SK-N-DZ (cell line): ENCODE results near the gene RNF217.
"Not testable (repeated sequence)": the region's sequence is repeated elsewhere in the genome, so short reads cannot be mapped to it uniquely, and the experiment has no call there.

Source experiments
- DNase-seq: peaks from one replicate; pipeline ENCODE4 v3.0.0-alpha.2; 2015; ENCODE audit warnings: low spot score

RNF217 gene

DNA sequence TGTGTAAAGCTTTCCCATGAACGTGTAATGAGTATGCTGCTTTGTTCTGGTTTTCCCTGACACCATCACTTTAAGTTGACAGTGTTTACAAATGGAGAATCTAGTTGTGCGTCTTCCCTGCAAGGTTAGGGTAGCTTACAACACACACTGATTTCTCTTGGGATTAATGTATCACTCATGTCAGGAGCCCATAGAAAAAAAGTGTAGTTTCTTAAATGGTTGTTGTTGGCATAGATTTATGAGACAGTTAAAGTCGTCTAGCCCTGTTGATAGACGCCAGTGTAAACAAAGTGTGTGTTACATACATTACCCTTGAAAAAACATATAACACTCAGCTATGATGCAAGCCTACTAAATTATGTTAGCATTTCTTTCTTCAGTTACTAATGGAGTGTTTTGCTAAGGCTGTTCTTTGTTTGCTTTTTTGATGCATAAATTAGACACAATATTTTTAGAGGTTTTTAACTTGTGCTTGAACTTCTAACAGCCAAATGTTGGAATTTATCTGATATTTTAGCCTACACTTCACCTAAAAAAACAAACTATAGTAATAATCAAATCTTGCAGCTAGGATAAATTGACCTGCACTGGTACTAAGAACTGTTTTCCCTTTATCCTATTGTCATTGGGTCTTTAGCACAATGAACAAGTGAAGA lies 88.6 kb downstream of the RNF217 start:
- DNase-seq = no peak

GRCh38 chr6:125053809-125054208 lies 91.6 kb downstream of the RNF217 start:
- DNase-seq = no peak

DNA sequence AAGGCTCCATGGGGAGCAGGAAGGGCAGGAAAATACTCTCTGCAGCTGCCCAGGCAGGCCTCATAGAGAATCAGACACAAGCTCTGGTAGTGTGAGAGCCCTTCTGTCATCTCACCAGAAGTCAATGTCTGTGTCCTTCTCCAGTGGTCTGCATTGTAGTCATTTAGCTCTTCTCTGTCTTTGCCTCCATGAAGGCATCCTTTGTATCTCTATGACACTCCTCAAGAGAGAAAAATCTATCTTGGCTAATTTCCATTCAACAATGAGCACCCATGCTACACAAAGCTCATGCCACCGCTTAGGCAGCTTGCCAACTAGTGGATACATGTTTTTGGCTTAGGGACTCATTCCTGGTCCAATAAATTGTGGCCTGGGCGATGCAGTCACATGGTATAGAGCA lies 92.1 kb downstream of the RNF217 start:
- no peak for DNase-seq

DNA sequence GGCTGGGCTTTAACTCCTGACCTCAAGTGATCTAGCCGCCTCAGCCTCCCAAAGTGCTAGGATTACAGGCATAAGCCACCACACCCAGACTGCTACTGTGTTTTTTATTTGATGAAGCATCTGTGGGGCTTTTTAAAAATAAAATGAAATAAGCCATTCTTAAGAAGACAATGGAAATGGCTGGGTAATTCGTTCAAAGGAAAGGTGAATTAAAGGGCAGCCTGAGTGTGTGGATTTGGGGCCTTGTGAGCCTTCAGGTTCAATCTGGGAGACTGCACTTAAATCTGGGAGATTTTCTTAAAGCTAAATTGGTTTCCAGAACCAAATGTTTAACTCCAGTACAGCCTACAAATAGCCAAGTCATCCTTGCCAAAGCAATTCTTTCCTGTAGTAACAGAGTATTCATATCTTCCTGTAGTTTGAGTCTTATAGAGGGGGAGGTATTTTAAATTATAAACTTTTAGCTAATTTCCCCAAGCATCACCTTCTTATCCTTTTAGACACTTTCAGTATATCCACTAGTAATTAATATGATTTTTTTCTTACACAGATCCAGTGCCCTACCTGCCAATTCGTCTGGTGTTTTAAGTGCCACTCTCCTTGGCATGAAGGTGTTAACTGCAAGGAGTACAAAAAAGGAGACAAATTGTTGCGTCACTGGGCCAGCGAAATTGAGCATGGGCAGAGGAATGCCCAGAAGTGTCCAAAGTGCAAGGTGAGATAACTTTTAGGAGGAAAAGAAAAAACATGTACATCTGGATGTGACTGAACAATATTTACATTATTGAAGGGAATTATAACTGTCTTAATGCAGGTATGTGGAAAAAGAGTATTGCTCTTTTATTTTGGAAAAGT lies 95.4 kb downstream of the RNF217 start:
- DNase-seq = no peak

- DNase-seq = no peak
Measured at GRCh38 chr6:125058546-125058945, 96.3 kb downstream of the RNF217 start.

DNA sequence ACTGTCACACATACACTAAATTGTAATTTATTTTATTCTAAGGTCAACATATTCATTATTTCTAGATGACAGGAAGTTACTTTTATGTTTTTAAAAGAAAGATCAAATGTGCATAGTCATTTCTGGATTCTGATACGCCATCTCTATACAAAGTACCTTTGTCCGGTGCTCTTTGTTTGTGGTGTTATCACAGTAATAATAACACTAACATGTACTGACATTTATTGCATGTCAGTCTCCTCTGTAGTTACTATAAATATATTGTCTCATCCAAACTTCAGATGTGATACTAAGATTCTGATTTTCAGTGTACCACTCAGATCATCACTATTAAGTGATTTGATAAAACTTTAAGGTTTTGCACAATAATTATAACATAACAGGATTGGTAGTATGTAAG lies 101.1 kb downstream of the RNF217 start:
- no peak for DNase-seq

- no peak for DNase-seq
Measured at GRCh38 chr6:125066140-125066539, 103.9 kb downstream of the RNF217 start.

GRCh38 chr6:125066964-125067363 lies 104.7 kb downstream of the RNF217 start:
- no peak for DNase-seq

DNA sequence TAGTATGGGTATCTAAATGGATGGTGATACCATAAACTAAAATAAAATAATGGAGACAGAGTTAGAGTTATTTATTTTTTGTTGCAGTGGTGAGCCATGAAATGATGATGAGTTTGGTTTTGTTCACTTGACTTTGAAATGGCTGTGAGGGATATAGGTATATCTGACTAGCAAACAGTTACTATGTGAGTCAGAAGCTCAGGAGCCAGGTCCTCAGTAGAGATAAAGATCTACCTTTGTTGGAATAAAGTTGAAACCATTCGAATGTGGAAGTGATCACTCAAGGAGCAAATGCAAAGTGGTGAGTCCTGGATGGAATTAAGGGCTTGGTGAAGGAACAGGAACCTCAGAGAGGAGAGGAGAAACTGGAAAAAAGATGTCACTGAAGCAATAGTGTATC lies 105.3 kb downstream of the RNF217 start:
- no peak for DNase-seq

DNA sequence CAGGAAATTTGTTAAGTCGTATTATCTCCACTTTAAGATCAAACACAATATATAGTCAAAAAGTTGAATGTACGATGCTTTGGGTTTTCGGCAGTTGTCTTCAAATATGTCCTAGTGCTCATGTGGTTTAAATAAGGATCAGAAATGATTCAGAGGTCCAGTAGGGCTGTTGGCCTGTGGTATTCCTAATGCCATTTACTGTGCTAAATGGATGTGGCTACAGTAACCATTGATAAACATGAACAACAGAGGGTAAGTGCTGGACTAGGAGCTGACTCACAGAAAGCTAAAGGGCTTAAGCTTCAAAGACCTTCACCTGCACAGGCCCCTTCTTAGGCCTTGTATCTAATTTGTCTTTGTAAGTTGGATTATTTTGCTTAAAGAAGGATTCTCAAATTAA lies 110.8 kb downstream of the RNF217 start:
- no peak for DNase-seq

GRCh38 chr6:125074120-125074519 lies 111.9 kb downstream of the RNF217 start:
- no peak for DNase-seq

GRCh38 chr6:125075073-125075472 lies 112.8 kb downstream of the RNF217 start:
- not testable (repeated sequence) for DNase-seq

- no peak for DNase-seq
Measured at GRCh38 chr6:125075741-125076481, 113.7 kb downstream of the RNF217 start.

GRCh38 chr6:125076482-125076742 lies 114.2 kb downstream of the RNF217 start:
- DNase-seq = no peak

GRCh38 chr6:125077453-125077852 lies 115.2 kb downstream of the RNF217 start:
- DNase-seq = no peak

GRCh38 chr6:125078602-125079321 lies 116.5 kb downstream of the RNF217 start:
- no peak for DNase-seq

GRCh38 chr6:125082908-125083683 lies 120.9 kb downstream of the RNF217 start:
- no peak for DNase-seq

GRCh38 chr6:125083684-125083990 lies 121.4 kb downstream of the RNF217 start:
- no peak for DNase-seq

GRCh38 chr6:125086716-125087115 lies 124.5 kb downstream of the RNF217 start:
- no peak for DNase-seq

DNA sequence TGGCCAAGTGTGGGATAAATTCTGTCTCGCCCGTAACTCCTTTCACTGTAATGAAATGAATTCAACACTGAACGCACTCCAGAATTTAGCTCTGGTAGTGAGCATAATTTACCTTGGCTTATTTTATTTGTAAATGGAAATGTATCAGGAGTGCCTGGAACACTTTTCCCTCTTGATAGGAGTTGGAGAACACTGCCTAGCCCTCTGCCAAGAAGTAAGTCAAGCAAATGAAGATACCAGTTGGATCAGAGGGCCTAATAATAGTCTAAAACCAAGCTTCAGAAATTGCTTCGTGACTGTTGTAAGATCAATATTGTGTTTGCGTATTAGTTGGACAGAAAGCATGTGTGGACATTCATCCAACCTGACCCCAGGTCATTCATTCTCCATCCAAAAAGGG lies 126.7 kb downstream of the RNF217 start:
- no peak for DNase-seq

DNA sequence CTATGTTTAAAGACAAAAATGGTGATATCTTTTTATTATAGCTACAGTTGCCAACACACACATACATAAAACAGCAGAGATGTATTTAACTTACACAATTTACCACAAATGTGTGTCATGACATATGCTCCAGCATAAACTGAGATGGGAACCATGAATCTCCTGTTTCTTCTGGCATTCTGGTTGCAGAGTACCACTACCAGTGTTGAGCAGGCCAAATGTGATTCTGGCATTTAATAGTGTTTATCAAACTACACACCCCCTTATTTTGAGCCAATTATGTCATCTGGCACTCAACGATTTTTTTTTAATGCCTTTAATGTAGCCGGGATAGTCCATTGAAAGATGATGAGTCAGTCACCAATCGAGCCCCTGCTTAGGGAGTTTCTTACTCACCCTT lies 132.3 kb downstream of the RNF217 start:
- DNase-seq = no peak
